ENCODE results near the gene PLA2G6.

DNA sequence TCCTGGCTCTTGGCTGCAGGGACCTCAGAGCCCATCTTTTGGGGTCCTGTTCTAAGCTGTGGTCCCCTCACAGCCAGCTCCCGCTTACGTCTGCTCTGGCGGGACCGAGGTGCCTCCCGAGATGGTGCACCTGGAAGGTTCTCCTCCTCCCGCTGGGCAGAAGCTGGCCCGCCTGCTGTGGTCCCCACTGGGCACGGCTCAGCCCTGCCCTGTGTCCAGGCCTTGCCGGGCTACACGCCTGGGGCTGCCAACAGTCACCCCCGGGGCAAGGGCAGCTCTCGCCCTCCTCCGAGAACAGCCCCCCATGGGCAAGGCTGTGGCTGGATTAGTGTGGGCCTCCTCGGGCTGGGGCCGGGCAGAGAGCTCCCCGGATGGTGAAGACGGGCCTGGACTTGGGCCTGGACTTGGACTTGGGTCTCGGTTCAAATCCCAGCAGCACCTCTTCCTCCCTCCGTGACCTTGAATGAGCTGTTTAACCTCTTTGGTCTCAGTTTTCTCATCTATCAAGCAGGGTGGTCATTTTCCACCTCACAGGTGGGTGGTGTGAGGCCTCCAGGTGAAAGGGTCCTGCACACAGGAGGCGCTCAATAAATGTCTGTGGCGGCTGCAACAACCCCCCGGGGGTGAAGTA, 72.1 kb downstream of the PLA2G6 start:
- TF ChIP-seq CTCF (IDR thresholded peaks at IDR 0.05) (no peak), POLR2A (IDR thresholded peaks at IDR 0.05) (no peak)
